Mammary epithelial cell (primary cell): ENCODE results near the gene TSPAN16.

Experiments used
- CTCF ChIP-seq, 2 donors: IDR thresholded peaks in 1 of 2; conservative IDR thresholded peaks in 1 of 2; 2 replicates each; pipeline ENCODE4 v1.5.1; 2011 to 2012; ENCODE audit warnings: inconsistent platforms in 2 of 2, low read length in 2 of 2, mild to moderate bottlenecking in 2 of 2, control low read depth in 1 of 2, low read depth in 1 of 2; ENCODE audit not compliant: insufficient read depth in 1 of 2; ENCODE audit errors: extremely low read depth in 1 of 2
- EZH2 ChIP-seq: IDR thresholded peaks from 2 replicates; pipeline ENCODE4 v1.6.1; 2012; ENCODE audit warnings: low read length, inconsistent platforms, borderline replicate concordance

GRCh38 chr19:11321191-11322126 lies 25.5 kb downstream of the TSPAN16 start:
- TF ChIP-seq CTCF (conservative IDR thresholded peaks at IDR 0.05 in 1 of 2, IDR thresholded peaks at IDR 0.05 in 1 of 2; ENCODE audit: extremely low read depth in 1 of 2, insufficient read depth in 1 of 2, low read depth in 1 of 2, low read length in 2 of 2): peak in 1 of 2 donors; percentile 41
- TF ChIP-seq EZH2: no peak
